Astrocyte (in vitro differentiated cells and primary cell): ENCODE results near the gene RUFY2.

Experiments used
- CTCF ChIP-seq: IDR thresholded peaks from 2 replicates; pipeline ENCODE4 v1.5.1; 2011; ENCODE audit warnings: low read depth, mild to moderate bottlenecking, inconsistent platforms, low read length, moderate library complexity; ENCODE audit not compliant: insufficient read depth
- EZH2 ChIP-seq: IDR thresholded peaks from 2 replicates; pipeline ENCODE4 v1.6.1; 2012; ENCODE audit warnings: mild to moderate bottlenecking, low read length, inconsistent platforms; ENCODE audit not compliant: insufficient read depth

GRCh38 chr10:68330852-68331454 lies 76.1 kb downstream of the RUFY2 start:
- TF ChIP-seq CTCF = no peak
- no peak for TF ChIP-seq EZH2
